IMR-90 (cell line): Measurements from ENCODE around the gene DVL3. TPM values are rescaled to one million over a fixed set of nuclear protein-coding genes. Genes with fewer than 3 reads are reported as not detected.

Experiments
- ATAC-seq: fragments of 200-7000 bp; cut with Tn5 transposase; 2 replicates; pipeline ENCODE4 v1.9.1; 2020; ENCODE audit warnings: low read depth, mild to moderate bottlenecking, moderate library complexity
- BruUV-seq: library from RNA; stranded (reverse); fragments of 400-500 nt; replicated peaks from 2 replicates; lab custom pipeline; 2021; lab: Mats Ljungman, UMichigan
- CTCF ChIA-PET: fragments of 300-600 bp; formaldehyde crosslinking; extraction: SDS; loops from one replicate; lab custom pipeline; 2021; ENCODE audit warnings: antibody characterized with exemption; lab: Yijun Ruan, JAX
- POLR2A ChIA-PET: fragments of 300-600 bp; sonication (Branson Sonifier 250); formaldehyde crosslinking; loops from one replicate; lab custom pipeline; 2022; ENCODE audit warnings: antibody characterized with exemption; ENCODE audit not compliant: unreplicated experiment; lab: Charles Lee
- DNase-seq: peaks from one replicate; pipeline ENCODE4 v3.0.0; 2013
- H2AFZ ChIP-seq: replicated peaks from 2 replicates; pipeline ENCODE3; 2013; ENCODE audit warnings: low read length, mild to moderate bottlenecking; ENCODE audit not compliant: poor library complexity
- H2AK5ac ChIP-seq: 2 replicates; pipeline ENCODE4 v1.6.1; 2013; ENCODE audit warnings: low read depth, low read length, inconsistent platforms
- H2AK9ac ChIP-seq: replicated peaks from 2 replicates; pipeline ENCODE3; 2013; ENCODE audit warnings: mild to moderate bottlenecking, low read depth, low read length, moderate library complexity; ENCODE audit not compliant: poor library complexity
- H2BK120ac ChIP-seq: 2 replicates; pipeline ENCODE4 v1.6.1; 2013; ENCODE audit warnings: low read depth, low read length, inconsistent platforms
- H2BK15ac ChIP-seq: 3 replicates; pipeline ENCODE4 v1.6.1; 2013; ENCODE audit warnings: low read depth, low read length, inconsistent platforms
- H2BK20ac ChIP-seq: 2 replicates; pipeline ENCODE4 v1.6.1; 2013; ENCODE audit warnings: low read depth, mild to moderate bottlenecking, inconsistent platforms, low read length, moderate library complexity
- H2BK5ac ChIP-seq: 2 replicates; pipeline ENCODE4 v1.6.1; 2013; ENCODE audit warnings: mild to moderate bottlenecking, low read depth, low read length, inconsistent platforms; ENCODE audit not compliant: poor library complexity, severe bottlenecking
- H3K14ac ChIP-seq: replicated peaks from 2 replicates; pipeline ENCODE4 v1.6.1; 2013; ENCODE audit warnings: low read depth, low read length, inconsistent platforms
- H3K18ac ChIP-seq: 2 replicates; pipeline ENCODE4 v1.6.1; 2013; ENCODE audit warnings: low read depth, low read length, control low read depth
- H3K23ac ChIP-seq: 2 replicates; pipeline ENCODE4 v1.6.1; 2013; ENCODE audit warnings: low read depth, low read length, inconsistent platforms
- H3K27ac ChIP-seq: 2 replicates; pipeline ENCODE4 v1.5.1; 2013; ENCODE audit warnings: mild to moderate bottlenecking, control low read depth, low read length; ENCODE audit not compliant: insufficient read depth
- H3K27me3 ChIP-seq: 2 replicates; pipeline ENCODE4 v1.6.1; 2013; ENCODE audit warnings: low read length; ENCODE audit not compliant: control insufficient read depth, insufficient read depth
- H3K36me3 ChIP-seq: 2 replicates; pipeline ENCODE4 v1.6.1; 2013; ENCODE audit warnings: low read length, mixed read lengths; ENCODE audit not compliant: control insufficient read depth, insufficient read depth
- H3K4ac ChIP-seq: 2 replicates; pipeline ENCODE4 v1.6.1; 2013; ENCODE audit warnings: low read depth, low read length, inconsistent platforms
- H3K4me1 ChIP-seq: 2 replicates; pipeline ENCODE4 v1.6.1; 2013; ENCODE audit warnings: low read length, mixed read lengths; ENCODE audit not compliant: control insufficient read depth, insufficient read depth
- H3K4me2 ChIP-seq: 2 replicates; pipeline ENCODE4 v1.6.1; 2013; ENCODE audit warnings: low read depth, mild to moderate bottlenecking, control low read depth, low read length, moderate library complexity
- H3K4me3 ChIP-seq: 2 replicates; pipeline ENCODE4 v1.5.1; 2013; ENCODE audit warnings: low read depth, mild to moderate bottlenecking, control low read depth, low read length, moderate library complexity; ENCODE audit not compliant: insufficient read depth
- H3K56ac ChIP-seq: 2 replicates; pipeline ENCODE4 v1.6.1; 2013; ENCODE audit warnings: low read length, inconsistent platforms; ENCODE audit not compliant: insufficient read depth; ENCODE audit errors: extremely low read depth
- H3K79me1 ChIP-seq, 2 experiments: 2 replicates each; pipeline ENCODE4 v1.6.1; 2013; ENCODE audit warnings: low read length in 2 of 2, inconsistent platforms in 1 of 2, low read depth in 1 of 2
- H3K9ac ChIP-seq: 2 replicates; pipeline ENCODE4 v1.6.1; 2013; ENCODE audit warnings: low read depth, low read length, control low read depth
- H3K9me1 ChIP-seq: 2 replicates; pipeline ENCODE4 v1.6.1; 2013; ENCODE audit warnings: low read length, inconsistent platforms; ENCODE audit not compliant: insufficient read depth
- H3K9me3 ChIP-seq: 2 replicates; pipeline ENCODE4 v1.6.1; 2013; ENCODE audit warnings: low read length; ENCODE audit not compliant: control insufficient read depth, insufficient read depth
- H4K20me1 ChIP-seq: 2 replicates; pipeline ENCODE4 v1.6.1; 2013; ENCODE audit warnings: low read length, inconsistent platforms; ENCODE audit not compliant: insufficient read depth
- H4K5ac ChIP-seq: 2 replicates; pipeline ENCODE4 v1.6.1; 2013; ENCODE audit warnings: mild to moderate bottlenecking, low read depth, low read length, control low read depth
- H4K8ac ChIP-seq, 2 experiments: 2 replicates each; pipeline ENCODE4 v1.6.1; 2013; ENCODE audit warnings: low read depth in 2 of 2, low read length in 2 of 2, control low read depth in 1 of 2, inconsistent platforms in 1 of 2
- H4K91ac ChIP-seq: 2 replicates; pipeline ENCODE4 v1.6.1; 2013; ENCODE audit warnings: low read depth, low read length, inconsistent platforms; ENCODE audit not compliant: insufficient read depth
- CHD1 ChIP-seq: IDR thresholded peaks from 2 replicates; pipeline ENCODE4 v1.6.1; 2012; ENCODE audit warnings: low read depth, low read length, improper control_type of control experiment
- CTCF ChIP-seq: conservative IDR thresholded peaks from 2 replicates; pipeline ENCODE4 v1.5.1; 2012; ENCODE audit warnings: mild to moderate bottlenecking, low read depth, low read length, improper control_type of control experiment
- MXI1 ChIP-seq: IDR thresholded peaks from 2 replicates; pipeline ENCODE4 v1.6.1; 2012; ENCODE audit warnings: low read depth, mild to moderate bottlenecking, low read length, moderate library complexity, borderline replicate concordance
- NFE2L2 ChIP-seq: fragments of 150-350 bp; IDR thresholded peaks from 2 replicates; pipeline ENCODE4 v1.6.1; 2016; ENCODE audit warnings: low read depth, mild to moderate bottlenecking, low read length
- RAD21 ChIP-seq: IDR thresholded peaks from 2 replicates; pipeline ENCODE4 v1.6.1; 2012; ENCODE audit warnings: low read length, improper control_type of control experiment
- SMC3 ChIP-seq: fragments of 150-350 bp; IDR thresholded peaks from 2 replicates; pipeline ENCODE4 v1.6.1; 2016; ENCODE audit warnings: low read depth, mild to moderate bottlenecking, antibody characterized with exemption, low read length, moderate library complexity
- WGBS, 2 experiments: methylation state at CpG; one replicate each; pipeline versions ENCODE4 v1.1.5 to v1.1.7; 2013; ENCODE audit warnings: missing lambda C conversion rate in 2 of 2; ENCODE audit not compliant: insufficient read length in 1 of 2; ENCODE audit errors: extremely low coverage in 2 of 2; 5-methylcytosine and 5-hydroxymethylcytosine counted together
- dilution Hi-C: fragments of 300-500 bp; cut with HindIII; formaldehyde crosslinking; loops from one replicate; pipeline ENCODE4 v1.14.3; 2018; ENCODE audit warnings: low sequenced_read_pairs; ENCODE audit not compliant: unreplicated experiment
- in situ Hi-C: fragments of 300-500 bp; cut with MboI; formaldehyde crosslinking; loops from 3 replicates; pipeline ENCODE4 v1.14.3; 2019; ENCODE audit warnings: low sequenced_read_pairs, inconsistent platforms, mixed read lengths
- intact Hi-C: fragments of 100-400 bp; cut with micrococcal nuclease; formaldehyde crosslinking; loops from 2 replicates; pipeline ENCODE4 v1.10.0; 2022
- polyA plus RNA-seq, 3 experiments: library from polyadenylated mRNA; depleted of rRNA; stranded (reverse); fragments of >200 nt; gene quantifications; 2 replicates each; pipeline ENCODE4 v1.2.3, GENCODE V29; 2012; ENCODE audit warnings: low replicate concordance in 1 of 3
- total RNA-seq: library from RNA; depleted of rRNA; stranded (reverse); fragments of >200 nt; gene quantifications from 2 replicates; pipeline ENCODE4 v1.2.3, GENCODE V29; 2012

Gene DVL3
- total and polyA plus RNA-seq, 2 of the 4 experiments (the other 2 are of a cell fraction): 23.3 to 40.4 TPM

- H3K9ac ChIP-seq: peak overlapping the region; percentile 78
- in situ Hi-C loops: no loop called here
- H3K36me3 ChIP-seq: peaks cover 60% of the 10 kb centered on the region
- no CpG with 5 or more reads among the region's 3 CpGs for WGBS, 2 experiments
- no peak for DNase-seq
- H3K56ac ChIP-seq: no peak overlapping the region; the same call in 1 of the 2 replicates
- H4K91ac ChIP-seq: no peak overlapping the region
- peak overlapping the region; percentile 82; the same call in 1 of the 2 replicates for H2AK5ac ChIP-seq
- peak overlapping the region; percentile 73 for H3K27ac ChIP-seq
- H2BK20ac ChIP-seq: no peak overlapping the region
- CTCF ChIA-PET: no interaction called here
- no peak for ATAC-seq
- H3K27me3 ChIP-seq: no peaks in the 10 kb centered on the region
- peaks cover 3% of the 10 kb centered on the region; the same call in 1 of the 2 replicates for H3K4me1 ChIP-seq
- peak overlapping the region; percentile 88 for H3K4ac ChIP-seq
- peaks cover 19% of the 10 kb centered on the region for H4K20me1 ChIP-seq
- no peak overlapping the region for H4K5ac ChIP-seq
- H2BK5ac ChIP-seq: no peak overlapping the region
- H2BK15ac ChIP-seq: no peak overlapping the region
- no peaks in the 10 kb centered on the region for H3K9me3 ChIP-seq
- peak overlapping the region; percentile 96 for H2AK9ac ChIP-seq
- H3K79me1 ChIP-seq: peaks cover 30 to 52% of the 10 kb centered on the region in 2 experiments
- 0 out of 2 replicates have a peak, but pooled peaks cover 8% of the 10 kb centered on the region for H3K9me1 ChIP-seq
- TF ChIP-seq SMC3 (no peak), CHD1 (no peak), NFE2L2 (no peak), CTCF (no peak), MXI1 (no peak), RAD21 (no peak)
- BruUV-seq: no TSS peak
- no peak overlapping the region for H3K18ac ChIP-seq
- H2BK120ac ChIP-seq: no peak overlapping the region
- dilution Hi-C loops: no loop called here
- H3K4me3 ChIP-seq: peak overlapping the region; percentile 67
- POLR2A ChIA-PET: interaction anchor here (1.0 to 1.6 kb wide), 2 partner anchors 10 to 29 kb away, joined by 6 to 11 read pairs; no protein-coding TSS in a partner anchor
- peak overlapping the region; percentile 80; the same call in 1 of the 2 replicates for H3K14ac ChIP-seq
- intact Hi-C loops: loop anchor here (2.0 kb wide), 1 partner anchor 62 kb away; the partner anchor contains the start of genes ALG3 and EEF1AKMT4
- peak overlapping the region; percentile 95 for H2AFZ ChIP-seq
- peak overlapping the region; percentile 78; the same call in 1 of the 2 replicates for H3K23ac ChIP-seq
- no peak overlapping the region for H4K8ac ChIP-seq
- peak overlapping the region; percentile 86 for H3K4me2 ChIP-seq
Measured at GRCh38 chr3:184186902-184187207, 31.7 kb downstream of the DVL3 start.
